ENCODE results near the gene TMA7.
"Not testable (repeated sequence)": the region's sequence is repeated elsewhere in the genome, so short reads cannot be mapped to it uniquely, and the experiment has no call there.

Gene TMA7

GRCh38 chr3:48439820-48440589 lies at the start of gene TMA7, which contains the start of gene CCDC51:
Gene TMA7 (plus strand): TSS chr3:48440257. CDS start chr3:48440297, 40 bp downstream.
Gene CCDC51 (minus strand): TSS chr3:48440119. CDS start chr3:48435128, 4,991 bp downstream.
- Histone ChIP-seq H3K27me3 (replicated peaks; ENCODE audit: control insufficient read depth, insufficient read depth, low read length) (no peaks in the 10 kb centered on the region), H3K9me3 (ENCODE audit: control insufficient read depth, low read length) (no peaks in the 10 kb centered on the region), H3K4me1 (ENCODE audit: control insufficient read depth, insufficient read depth, low read length) (peaks cover 30% of the 10 kb centered on the region), H3K36me3 (ENCODE audit: control insufficient read depth, insufficient read depth, low read length, severe bottlenecking) (peaks cover 31% of the 10 kb centered on the region), H3K4me3 (ENCODE audit: low read length) (peak within 1 kb of the TSS; percentile 99), H3K9ac (ENCODE audit: low read length) (peak within 1 kb of the TSS; percentile 98)
- DNase-seq (ENCODE audit: low read depth): peak; percentile 99

- Histone ChIP-seq H3K4me3 (ENCODE audit: low read length) (no peak overlapping the region), H3K9me3 (ENCODE audit: control insufficient read depth, low read length) (no peaks in the 10 kb centered on the region), H3K4me1 (ENCODE audit: control insufficient read depth, insufficient read depth, low read length) (no peaks in the 10 kb centered on the region), H3K9ac (ENCODE audit: low read length) (no peak overlapping the region), H3K27me3 (replicated peaks; ENCODE audit: control insufficient read depth, insufficient read depth, low read length) (peaks cover 9% of the 10 kb centered on the region), H3K36me3 (ENCODE audit: control insufficient read depth, insufficient read depth, low read length, severe bottlenecking) (no peaks in the 10 kb centered on the region)
- no peak for DNase-seq (ENCODE audit: low read depth)
Observed at GRCh38 chr3:48394391-48394790, 45.7 kb upstream of the TMA7 start.

GRCh38 chr3:48395714-48396113 lies 44.3 kb upstream of the TMA7 start:
- DNase-seq (ENCODE audit: low read depth): no peak
- Histone ChIP-seq H3K4me1 (ENCODE audit: control insufficient read depth, insufficient read depth, low read length) (no peaks in the 10 kb centered on the region), H3K9me3 (ENCODE audit: control insufficient read depth, low read length) (no peaks in the 10 kb centered on the region), H3K27me3 (replicated peaks; ENCODE audit: control insufficient read depth, insufficient read depth, low read length) (peaks cover 9% of the 10 kb centered on the region), H3K36me3 (ENCODE audit: control insufficient read depth, insufficient read depth, low read length, severe bottlenecking) (no peaks in the 10 kb centered on the region), H3K4me3 (ENCODE audit: low read length) (no peak overlapping the region), H3K9ac (ENCODE audit: low read length) (no peak overlapping the region)

GRCh38 chr3:48397767-48398681 lies 42.0 kb upstream of the TMA7 start:
- no peak for DNase-seq (ENCODE audit: low read depth)

DNA sequence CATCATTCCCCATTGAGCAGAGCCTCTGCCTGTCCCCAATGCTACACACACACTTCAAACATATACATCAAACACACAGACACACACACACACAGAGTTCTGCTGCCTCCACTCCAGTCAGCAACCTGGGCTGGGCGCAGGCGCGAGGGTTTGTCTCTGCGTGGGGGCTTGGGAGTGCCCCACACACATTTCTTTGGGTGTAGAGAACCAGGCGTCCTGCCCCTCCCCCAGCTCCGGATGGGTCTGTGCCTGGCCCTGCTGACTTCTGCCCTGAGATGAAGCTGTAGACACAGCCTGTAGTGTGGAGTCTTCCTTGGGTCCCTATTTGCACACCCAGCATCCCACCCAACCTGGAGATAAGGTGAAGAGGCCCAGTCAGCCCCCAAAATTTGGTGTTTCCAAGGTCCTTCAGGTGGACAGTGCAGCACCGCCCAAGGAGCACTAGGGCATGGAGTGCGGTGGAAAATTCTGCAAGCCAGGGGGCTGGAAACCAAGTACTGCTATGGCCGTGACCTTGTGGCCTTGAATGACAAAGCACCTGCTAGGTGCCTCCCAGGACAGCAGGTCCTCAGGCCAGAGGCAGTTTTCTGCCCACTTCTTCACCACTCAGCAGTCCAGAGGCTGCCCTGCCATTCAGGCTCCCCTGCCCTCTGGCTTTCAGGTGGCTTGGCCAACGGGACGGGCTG lies 41.2 kb upstream of the TMA7 start:
- no peak overlapping the region for H3K4me3 ChIP-seq (ENCODE audit: low read length)
- peaks cover 17% of the 10 kb centered on the region for H3K4me1 ChIP-seq (ENCODE audit: control insufficient read depth, insufficient read depth, low read length)
- peaks cover 9% of the 10 kb centered on the region for H3K27me3 ChIP-seq (replicated peaks; ENCODE audit: control insufficient read depth, insufficient read depth, low read length)
- H3K9ac ChIP-seq (ENCODE audit: low read length): no peak overlapping the region
- H3K36me3 ChIP-seq (ENCODE audit: control insufficient read depth, insufficient read depth, low read length, severe bottlenecking): peaks cover 2% of the 10 kb centered on the region
- no peaks in the 10 kb centered on the region for H3K9me3 ChIP-seq (ENCODE audit: control insufficient read depth, low read length)
- no peak for DNase-seq (ENCODE audit: low read depth)

More at GRCh38 chr3:48397767-48398681, 42.0 kb upstream of the TMA7 start:
- H3K27me3 ChIP-seq (replicated peaks; ENCODE audit: control insufficient read depth, insufficient read depth, low read length): peaks cover 9% of the 10 kb centered on the region
- no peak overlapping the region for H3K4me3 ChIP-seq (ENCODE audit: low read length)
- no peaks in the 10 kb centered on the region for H3K36me3 ChIP-seq (ENCODE audit: control insufficient read depth, insufficient read depth, low read length, severe bottlenecking)
- H3K9ac ChIP-seq (ENCODE audit: low read length): no peak overlapping the region
- no peaks in the 10 kb centered on the region for H3K9me3 ChIP-seq (ENCODE audit: control insufficient read depth, low read length)
- H3K4me1 ChIP-seq (ENCODE audit: control insufficient read depth, insufficient read depth, low read length): peaks cover 17% of the 10 kb centered on the region

DNA sequence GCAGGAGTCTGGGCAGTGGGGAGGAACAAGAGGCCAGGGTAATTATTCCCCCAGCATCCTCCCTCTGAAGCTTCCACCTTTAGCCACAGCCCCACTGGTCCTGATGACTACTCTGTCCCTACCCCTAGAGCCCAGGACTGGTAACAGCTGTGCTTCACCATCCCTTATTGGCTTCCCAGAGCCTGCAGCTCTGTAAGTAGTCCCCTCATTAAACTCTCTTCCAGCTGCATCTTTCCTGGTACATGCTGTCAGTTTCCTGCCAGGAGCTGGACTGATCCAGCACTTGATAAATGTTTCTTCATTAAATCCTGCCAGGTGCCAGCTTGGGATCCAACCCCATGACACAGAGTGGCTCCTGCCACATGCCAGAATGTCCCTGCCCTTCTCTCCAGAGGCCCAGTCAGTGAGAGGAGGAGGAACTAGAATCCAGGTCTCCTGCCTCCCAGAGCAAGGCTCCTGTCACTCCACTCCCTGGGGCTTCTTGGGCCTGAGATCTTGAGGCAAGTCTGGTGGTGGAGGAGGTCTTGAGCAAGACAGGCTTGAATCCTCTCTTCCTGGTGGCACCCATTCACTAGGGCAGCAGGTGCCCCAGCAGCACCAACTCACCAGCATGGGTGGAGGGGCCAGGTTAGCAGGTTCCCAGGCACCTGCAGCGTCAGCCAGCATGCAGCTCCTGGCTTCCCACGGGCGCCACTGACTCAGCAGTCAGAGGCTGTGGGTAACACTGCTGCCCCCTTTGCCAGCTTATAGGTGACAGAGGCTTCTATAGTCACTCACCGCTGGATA lies 40.5 kb upstream of the TMA7 start:
- Histone ChIP-seq H3K4me1 (ENCODE audit: control insufficient read depth, insufficient read depth, low read length) (peaks cover 17% of the 10 kb centered on the region), H3K4me3 (ENCODE audit: low read length) (no peak overlapping the region), H3K9ac (ENCODE audit: low read length) (no peak overlapping the region), H3K9me3 (ENCODE audit: control insufficient read depth, low read length) (no peaks in the 10 kb centered on the region), H3K36me3 (ENCODE audit: control insufficient read depth, insufficient read depth, low read length, severe bottlenecking) (peaks cover 8% of the 10 kb centered on the region), H3K27me3 (replicated peaks; ENCODE audit: control insufficient read depth, insufficient read depth, low read length) (peaks cover 5% of the 10 kb centered on the region)
- no peak for DNase-seq (ENCODE audit: low read depth)

DNA sequence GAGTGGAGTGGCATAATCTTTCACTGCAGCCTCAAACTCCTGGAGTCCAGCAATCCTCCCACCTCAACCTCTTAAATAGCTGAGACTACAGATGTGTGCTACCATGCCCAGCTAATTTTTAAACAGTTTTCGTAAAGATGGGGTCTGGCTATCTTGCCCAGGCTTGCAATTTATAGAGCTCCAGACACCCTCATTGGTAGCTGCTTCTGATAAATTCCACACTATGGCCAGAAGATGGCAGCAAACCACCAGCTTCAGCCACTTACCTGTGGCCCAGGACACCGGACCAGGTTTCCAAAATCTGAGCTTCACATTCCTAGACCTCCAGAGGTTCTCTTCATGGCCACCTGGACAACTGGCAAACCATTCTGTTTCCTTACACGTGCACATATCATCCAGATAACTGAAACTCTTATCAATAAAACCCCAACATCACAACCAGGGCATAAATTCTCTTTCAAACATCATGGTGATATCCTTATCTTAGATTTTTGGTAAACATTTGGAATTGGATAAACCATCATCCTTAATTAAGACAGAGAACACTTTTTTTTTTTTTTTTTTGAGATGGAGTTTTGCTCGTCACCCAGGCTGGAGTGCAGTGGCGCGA lies 39.1 kb upstream of the TMA7 start:
- peaks cover 17% of the 10 kb centered on the region for H3K4me1 ChIP-seq (ENCODE audit: control insufficient read depth, insufficient read depth, low read length)
- DNase-seq (ENCODE audit: low read depth): peak; percentile 70
- H3K4me3 ChIP-seq (ENCODE audit: low read length): no peak overlapping the region
- no peaks in the 10 kb centered on the region for H3K9me3 ChIP-seq (ENCODE audit: control insufficient read depth, low read length)
- H3K9ac ChIP-seq (ENCODE audit: low read length): no peak overlapping the region
- H3K36me3 ChIP-seq (ENCODE audit: control insufficient read depth, insufficient read depth, low read length, severe bottlenecking): peaks cover 8% of the 10 kb centered on the region
- H3K27me3 ChIP-seq (replicated peaks; ENCODE audit: control insufficient read depth, insufficient read depth, low read length): no peaks in the 10 kb centered on the region

DNA sequence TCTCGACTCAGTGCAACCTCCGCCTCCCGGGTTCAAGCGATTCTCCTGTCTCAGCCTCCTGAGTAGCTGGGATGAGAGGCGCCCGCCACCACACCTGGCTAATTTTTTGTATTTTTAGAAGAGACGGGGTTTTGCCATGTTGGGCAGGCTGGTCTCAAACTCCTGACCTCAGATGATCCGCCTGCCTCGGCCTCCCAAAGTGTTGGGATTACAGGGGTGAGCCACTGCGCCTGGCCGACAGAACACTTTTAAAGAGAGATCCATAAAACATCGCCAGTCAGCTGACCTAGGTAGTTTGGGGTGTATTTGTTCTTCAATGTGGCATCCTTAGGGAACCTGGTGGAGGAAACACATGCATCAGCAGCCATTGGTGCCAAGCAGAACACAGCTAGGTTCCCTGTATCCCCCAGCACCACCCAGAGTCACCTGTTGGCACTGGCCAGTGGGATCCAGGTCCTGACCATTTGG lies 38.6 kb upstream of the TMA7 start:
- Histone ChIP-seq H3K9ac (ENCODE audit: low read length) (peak overlapping the region; percentile 80), H3K36me3 (ENCODE audit: control insufficient read depth, insufficient read depth, low read length, severe bottlenecking) (peaks cover 13% of the 10 kb centered on the region), H3K4me1 (ENCODE audit: control insufficient read depth, insufficient read depth, low read length) (peaks cover 17% of the 10 kb centered on the region), H3K4me3 (ENCODE audit: low read length) (peak overlapping the region; percentile 58)
- not testable (repeated sequence) for H3K9me3 ChIP-seq (ENCODE audit: control insufficient read depth, low read length); DNase-seq (ENCODE audit: low read depth); H3K27me3 ChIP-seq (replicated peaks; ENCODE audit: control insufficient read depth, insufficient read depth, low read length)

DNA sequence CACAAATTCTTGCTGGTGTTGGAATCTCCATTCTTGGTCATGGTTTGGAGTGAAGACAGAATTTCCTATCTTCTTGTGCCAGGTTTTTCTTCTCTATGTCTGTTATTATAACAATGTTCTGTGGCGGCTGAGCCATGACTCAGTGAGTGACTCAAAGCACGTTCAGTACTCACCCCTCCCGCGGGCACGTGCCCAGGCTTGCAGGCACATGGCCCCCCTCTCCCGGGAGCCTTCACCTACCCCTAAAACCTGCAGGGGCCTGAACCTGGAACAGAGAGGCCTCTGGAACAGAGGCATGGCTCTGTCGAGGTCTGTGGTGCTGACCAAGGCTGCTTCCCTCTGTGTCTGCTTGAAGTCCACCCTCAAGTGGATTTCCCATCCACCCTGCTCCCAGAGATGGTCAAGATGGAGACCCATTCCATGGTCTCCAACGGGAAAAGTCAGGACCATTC lies 37.8 kb upstream of the TMA7 start:
- H3K36me3 ChIP-seq (ENCODE audit: control insufficient read depth, insufficient read depth, low read length, severe bottlenecking): peaks cover 21% of the 10 kb centered on the region
- H3K9me3 ChIP-seq (ENCODE audit: control insufficient read depth, low read length): no peaks in the 10 kb centered on the region
- no peak overlapping the region for H3K4me3 ChIP-seq (ENCODE audit: low read length)
- H3K9ac ChIP-seq (ENCODE audit: low read length): no peak overlapping the region
- H3K27me3 ChIP-seq (replicated peaks; ENCODE audit: control insufficient read depth, insufficient read depth, low read length): no peaks in the 10 kb centered on the region
- DNase-seq (ENCODE audit: low read depth): peak; percentile 89
- H3K4me1 ChIP-seq (ENCODE audit: control insufficient read depth, insufficient read depth, low read length): peaks cover 17% of the 10 kb centered on the region

DNA sequence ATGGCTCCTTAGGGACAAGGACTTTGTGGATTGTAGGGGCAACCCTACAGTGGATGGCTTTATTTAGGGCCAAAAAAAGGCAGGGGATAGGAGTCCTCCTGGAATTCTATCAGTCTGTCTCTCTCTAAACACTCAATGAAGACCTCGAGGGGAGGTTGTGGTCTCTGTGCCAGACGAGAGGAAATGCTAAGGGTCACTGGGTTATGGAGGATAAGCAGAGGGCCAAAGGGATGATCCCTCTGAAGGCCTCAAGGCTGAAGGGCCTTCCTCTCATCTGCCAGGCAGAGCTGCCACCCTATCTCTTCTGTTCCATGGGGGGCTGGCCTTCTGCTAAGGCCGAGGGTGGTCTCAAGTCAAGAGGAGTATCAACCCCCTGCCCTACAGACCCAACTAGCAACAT lies 37.1 kb upstream of the TMA7 start:
- Histone ChIP-seq H3K9ac (ENCODE audit: low read length) (no peak overlapping the region), H3K9me3 (ENCODE audit: control insufficient read depth, low read length) (no peaks in the 10 kb centered on the region), H3K4me3 (ENCODE audit: low read length) (no peak overlapping the region), H3K4me1 (ENCODE audit: control insufficient read depth, insufficient read depth, low read length) (peaks cover 17% of the 10 kb centered on the region), H3K27me3 (replicated peaks; ENCODE audit: control insufficient read depth, insufficient read depth, low read length) (no peaks in the 10 kb centered on the region), H3K36me3 (ENCODE audit: control insufficient read depth, insufficient read depth, low read length, severe bottlenecking) (peaks cover 21% of the 10 kb centered on the region)
- no peak for DNase-seq (ENCODE audit: low read depth)
